Activated CD4-positive, alpha-beta T cell treated with anti-CD3 and anti-CD28 coated beads for 36 hours (primary cell): Measurements from ENCODE around the gene CD44. TPM values are rescaled to one million over a fixed set of nuclear protein-coding genes. Genes with fewer than 3 reads are reported as not detected.
A peak's percentile ranks its signal among the peaks of the same experiment; 100 is the strongest.

Source experiments
- ATAC-seq: fragments of 200-7000 bp; cut with Tn5 transposase; one replicate; pipeline ENCODE4 v1.10.0; 2021; ENCODE audit warnings: mild to moderate bottlenecking, moderate library complexity
- CTCF ChIA-PET: fragments of 350-600 bp; sonication (Branson Sonifier 250); formaldehyde crosslinking; loops from one replicate; lab custom pipeline; 2021; ENCODE audit warnings: antibody characterized with exemption; lab: Charles Lee
- POLR2A ChIA-PET: fragments of 350-600 bp; sonication (Branson Sonifier 250); formaldehyde crosslinking; loops from one replicate; lab custom pipeline; 2021; ENCODE audit warnings: antibody characterized with exemption, inconsistent platforms; lab: Charles Lee
- DNase-seq: peaks from one replicate; pipeline ENCODE4 v3.0.0-alpha.2; 2020
- H3K27ac Mint-ChIP-seq: one replicate; pipeline ENCODE4 v1.8.0; 2021; ENCODE audit warnings: mixed read lengths
- H3K27me3 Mint-ChIP-seq: one replicate; pipeline ENCODE4 v1.8.0; 2021; ENCODE audit warnings: mixed read lengths
- H3K36me3 Mint-ChIP-seq: one replicate; pipeline ENCODE4 v1.8.0; 2021; ENCODE audit warnings: low read depth, mixed read lengths
- H3K4me1 Mint-ChIP-seq: one replicate; pipeline ENCODE4 v1.8.0; 2021; ENCODE audit warnings: mixed read lengths
- H3K4me3 Mint-ChIP-seq: one replicate; pipeline ENCODE4 v1.8.0; 2021; ENCODE audit warnings: mild to moderate bottlenecking, moderate library complexity, mixed read lengths
- H3K9me3 Mint-ChIP-seq: one replicate; pipeline ENCODE4 v1.8.0; 2021; ENCODE audit warnings: low read depth, mixed read lengths
- intact Hi-C, 2 experiments: fragments of 100-400 bp; cut with DNase I in 1 of 2; cut with micrococcal nuclease in 1 of 2; formaldehyde crosslinking; loops; one replicate each; pipeline versions ENCODE4 v1.14.2 to v1.15.1; 2022 to 2024; cut with DNase I, micrococcal nuclease
- total RNA-seq, 2 experiments: library from RNA; stranded (reverse); gene quantifications; one replicate each; pipeline ENCODE4 v1.2.3, GENCODE V29; 2021

The CD44 gene
- total RNA-seq, 2 experiments from 2014 or later, result 357 to 435 TPM

DNA sequence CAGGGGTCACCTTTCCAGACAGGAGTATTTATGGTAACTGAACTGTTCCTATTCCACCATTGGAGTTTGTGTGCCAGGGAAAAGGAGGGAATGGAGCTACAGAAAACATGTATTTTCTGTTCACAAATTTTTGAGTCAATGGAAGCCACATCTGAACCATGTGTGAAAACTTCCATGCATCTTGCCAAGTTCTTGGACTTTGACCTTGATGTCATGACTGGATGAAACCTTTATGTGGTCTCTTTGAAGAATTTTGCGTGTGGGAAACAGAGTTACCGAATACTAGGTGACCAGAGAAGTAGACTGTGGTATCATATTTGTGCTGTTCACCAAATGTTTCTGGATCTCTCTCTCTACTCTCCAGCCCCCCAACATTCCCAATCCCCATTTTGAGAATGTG lies 104.8 kb downstream of the CD44 start:
- peaks cover 2% of the 10 kb centered on the region for H3K36me3 Mint-ChIP-seq
- CTCF ChIA-PET, result interaction anchor here (0.8 to 4.3 kb wide), 3 partner anchors 7 to 12 kb away, joined by 3 to 40 read pairs (median 4); no protein-coding TSS in a partner anchor
- ATAC-seq, result no peak
- no peak overlapping the region for H3K4me3 Mint-ChIP-seq
- no peak for DNase-seq
- intact Hi-C loops, result loop anchor here in 1 of 2 experiments (5.0 kb wide), 1 partner anchor 94 kb away; no protein-coding TSS in a partner anchor
- H3K27ac Mint-ChIP-seq, result no peak overlapping the region
- H3K27me3 Mint-ChIP-seq, result no peaks in the 10 kb centered on the region
- POLR2A ChIA-PET, result no interaction called here
- H3K4me1 Mint-ChIP-seq, result peaks cover 50% of the 10 kb centered on the region
- H3K9me3 Mint-ChIP-seq, result peaks cover 3% of the 10 kb centered on the region

DNA sequence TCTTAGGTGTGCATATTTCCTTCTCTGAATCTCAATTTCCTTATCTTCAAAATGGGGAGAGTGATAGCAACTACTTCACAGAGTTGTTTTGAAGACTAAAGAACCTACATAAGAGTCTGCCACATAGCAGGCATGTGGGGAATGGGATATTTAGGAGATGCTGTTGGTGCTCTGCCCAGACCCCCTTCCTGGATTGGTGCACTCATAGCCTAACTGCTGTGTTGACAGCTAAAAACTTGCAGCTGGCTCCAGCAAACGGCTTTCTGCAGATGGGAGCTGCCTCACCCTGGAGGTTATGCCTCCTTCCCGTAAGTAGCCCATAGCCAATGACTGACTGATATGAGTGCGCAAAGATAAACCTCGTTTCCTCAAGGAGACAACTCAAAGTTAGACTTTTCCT lies 106.1 kb downstream of the CD44 start:
- DNase-seq (no peak), ATAC-seq (no peak)
- POLR2A ChIA-PET, result no interaction called here
- intact Hi-C loops, result no loop called here
- Mint-ChIP-seq H3K27me3 (no peaks in the 10 kb centered on the region), H3K4me3 (no peak overlapping the region), H3K4me1 (peaks cover 47% of the 10 kb centered on the region), H3K27ac (no peak overlapping the region), H3K9me3 (peaks cover 8% of the 10 kb centered on the region), H3K36me3 (peaks cover 2% of the 10 kb centered on the region)
- CTCF ChIA-PET, result interaction anchor here (0.7 to 4.3 kb wide), 5 partner anchors 8 to 318 kb away, joined by 3 to 40 read pairs (median 3); no protein-coding TSS in a partner anchor

DNA sequence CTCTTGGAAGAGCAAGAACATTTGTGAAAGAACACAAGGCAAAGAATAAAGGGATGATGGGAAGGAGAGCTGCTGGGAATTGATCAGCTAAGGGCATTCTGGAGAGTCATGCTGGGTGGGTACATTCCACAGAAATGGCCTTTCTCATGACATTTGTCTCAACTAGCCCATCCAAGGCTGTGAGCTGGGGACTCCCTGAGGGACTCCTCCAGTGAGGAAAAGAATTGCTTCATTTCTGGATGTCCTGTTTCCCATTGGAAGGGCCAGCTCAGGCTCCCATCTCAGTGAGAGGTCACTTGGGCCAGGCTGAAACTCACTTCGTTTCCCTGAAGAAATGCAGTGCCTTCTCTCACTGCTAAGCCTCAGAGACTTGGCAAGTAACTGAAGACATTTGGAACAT lies 106.8 kb downstream of the CD44 start:
- no peaks in the 10 kb centered on the region for H3K27me3 Mint-ChIP-seq
- H3K4me3 Mint-ChIP-seq, result no peak overlapping the region
- H3K36me3 Mint-ChIP-seq, result peaks cover 2% of the 10 kb centered on the region
- H3K27ac Mint-ChIP-seq, result no peak overlapping the region
- CTCF ChIA-PET, result interaction anchor here (0.7 to 4.3 kb wide), 8 partner anchors 9 to 319 kb away, joined by 3 to 40 read pairs (median 3); no protein-coding TSS in a partner anchor
- POLR2A ChIA-PET, result no interaction called here
- intact Hi-C loops, result no loop called here
- H3K9me3 Mint-ChIP-seq, result peaks cover 8% of the 10 kb centered on the region
- DNase-seq (no peak), ATAC-seq (no peak)
- peaks cover 47% of the 10 kb centered on the region for H3K4me1 Mint-ChIP-seq

DNA sequence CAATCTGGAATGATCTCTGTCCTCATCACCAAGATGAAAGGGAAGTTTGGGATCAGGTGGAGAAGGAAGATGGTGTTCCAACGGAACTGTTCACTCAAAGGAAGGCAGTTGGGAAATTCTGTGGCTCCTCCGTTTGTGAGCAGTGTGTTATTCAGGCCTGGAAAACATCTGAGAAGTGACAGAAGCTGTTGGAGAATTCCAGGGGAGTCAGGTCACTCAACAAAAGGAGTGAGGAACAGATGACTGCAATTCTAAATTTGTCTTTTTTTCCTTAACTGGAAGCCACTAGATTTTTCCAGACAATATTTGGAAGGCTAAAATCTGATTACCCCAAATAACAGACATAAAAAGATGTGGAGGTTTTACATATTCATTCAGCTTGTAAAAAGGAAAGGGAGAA lies 107.8 kb downstream of the CD44 start:
- ATAC-seq, result no peak
- CTCF ChIA-PET, result interaction anchor here (1.1 to 4.3 kb wide), 4 partner anchors 10 to 57 kb away, joined by 3 to 40 read pairs (median 3); no protein-coding TSS in a partner anchor
- no peak overlapping the region for H3K27ac Mint-ChIP-seq
- H3K4me3 Mint-ChIP-seq, result no peak overlapping the region
- H3K36me3 Mint-ChIP-seq, result peaks cover 2% of the 10 kb centered on the region
- H3K9me3 Mint-ChIP-seq, result peaks cover 8% of the 10 kb centered on the region
- H3K27me3 Mint-ChIP-seq, result no peaks in the 10 kb centered on the region
- DNase-seq, result no peak
- intact Hi-C loops, result no loop called here
- POLR2A ChIA-PET, result no interaction called here
- peaks cover 41% of the 10 kb centered on the region for H3K4me1 Mint-ChIP-seq

DNA sequence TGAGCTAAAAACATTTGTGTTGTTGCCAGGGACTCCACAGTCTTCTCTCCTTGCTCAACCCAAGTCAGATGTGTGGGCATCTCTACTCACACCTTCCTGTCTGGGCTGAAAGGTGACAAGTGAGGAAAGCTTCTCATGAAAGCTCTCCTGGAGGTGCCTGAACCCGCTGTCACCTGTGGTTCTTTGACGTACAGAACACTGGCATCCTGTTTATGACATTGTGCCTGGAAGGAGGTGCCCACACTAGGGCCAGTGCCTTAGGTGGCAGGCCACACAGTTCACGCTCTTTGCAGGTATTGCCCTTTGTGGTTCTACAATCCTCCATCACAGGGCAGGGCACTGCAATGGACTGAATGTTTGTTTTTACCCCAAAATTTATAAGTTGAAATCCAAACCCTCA lies 108.5 kb downstream of the CD44 start:
- no peak overlapping the region for H3K4me3 Mint-ChIP-seq
- POLR2A ChIA-PET, result no interaction called here

DNA sequence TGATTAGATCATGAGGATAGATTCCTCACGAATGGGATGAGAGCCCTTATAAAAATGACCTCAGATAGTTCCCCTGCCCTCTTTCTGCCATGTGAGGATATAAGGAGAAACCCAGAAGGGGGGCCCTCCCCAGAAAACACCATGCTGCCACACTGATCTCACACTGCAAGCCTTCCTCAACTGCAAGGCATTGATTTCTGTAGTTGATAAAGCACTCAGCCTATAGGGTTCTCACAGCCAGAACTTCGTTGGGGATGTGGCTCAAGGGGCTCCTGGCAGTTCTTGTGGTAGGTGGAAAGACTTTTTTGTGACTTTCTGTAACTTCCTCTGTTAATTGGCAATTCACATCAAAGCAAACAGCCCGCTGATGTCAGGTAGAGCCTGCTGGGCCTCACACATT lies 108.9 kb downstream of the CD44 start:
- ChIA-PET POLR2A (no interaction called here), CTCF (interaction anchor here (4.3 kb wide), 1 partner anchor 11 kb away, joined by 40 read pairs; no protein-coding TSS in a partner anchor)
- peaks cover 31% of the 10 kb centered on the region for H3K4me1 Mint-ChIP-seq
- intact Hi-C loops, result no loop called here
- H3K36me3 Mint-ChIP-seq, result peaks cover 2% of the 10 kb centered on the region
- DNase-seq, result no peak
- H3K4me3 Mint-ChIP-seq, result no peak overlapping the region
- no peak overlapping the region for H3K27ac Mint-ChIP-seq
- H3K27me3 Mint-ChIP-seq, result no peaks in the 10 kb centered on the region
- ATAC-seq, result no peak
- peaks cover 8% of the 10 kb centered on the region for H3K9me3 Mint-ChIP-seq

More for the DNA sequence above, 108.5 kb downstream of the CD44 start:
- Mint-ChIP-seq H3K27ac (peak overlapping the region; percentile 13), H3K27me3 (no peaks in the 10 kb centered on the region), H3K36me3 (peaks cover 2% of the 10 kb centered on the region), H3K4me1 (peaks cover 35% of the 10 kb centered on the region), H3K9me3 (peaks cover 8% of the 10 kb centered on the region)
- DNase-seq (peak; percentile 53), ATAC-seq (peak; percentile 80)
- intact Hi-C loops, result no loop called here
- CTCF ChIA-PET, result interaction anchor here (1.2 to 4.3 kb wide), 2 partner anchors 11 to 56 kb away, joined by 3 to 40 read pairs; no protein-coding TSS in a partner anchor

DNA sequence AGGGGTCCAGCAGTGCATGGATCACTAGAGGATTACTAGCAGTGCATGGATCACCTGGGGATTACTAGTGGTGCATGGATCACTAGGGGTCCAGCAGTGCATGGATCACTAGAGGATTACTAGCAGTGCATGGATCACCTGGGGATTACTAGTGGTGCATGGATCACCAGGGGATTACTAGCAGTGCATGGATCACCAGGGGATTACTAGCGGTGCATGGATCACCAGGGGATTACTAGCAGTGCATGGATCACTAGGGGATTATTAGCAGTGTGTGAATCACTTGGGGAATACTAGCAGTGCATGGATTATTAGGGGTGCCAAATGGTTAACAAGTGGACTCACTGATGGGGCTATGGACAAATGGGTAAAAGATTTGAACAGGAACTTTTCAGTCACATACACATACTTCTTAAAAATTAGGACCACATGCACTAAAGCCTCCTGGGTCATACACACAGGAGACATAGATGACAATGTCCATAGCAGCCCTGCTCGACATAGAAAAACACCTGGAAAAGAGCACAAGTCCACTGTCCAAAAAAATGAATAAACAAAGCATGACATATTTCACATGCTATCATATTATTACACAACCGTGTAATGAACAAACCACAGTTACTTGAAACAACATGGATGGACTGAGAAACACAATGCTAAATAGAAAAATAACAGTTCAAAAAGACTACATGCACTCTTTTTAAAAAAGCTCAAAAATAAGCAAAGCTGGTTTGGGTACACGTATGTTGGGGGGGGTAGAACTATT lies 109.8 kb downstream of the CD44 start:
- H3K27me3 Mint-ChIP-seq, result no peaks in the 10 kb centered on the region
- intact Hi-C loops, result no loop called here
- H3K27ac Mint-ChIP-seq, result no peak overlapping the region
- no peak overlapping the region for H3K4me3 Mint-ChIP-seq
- ATAC-seq (no peak), DNase-seq (no peak)
- peaks cover 8% of the 10 kb centered on the region for H3K9me3 Mint-ChIP-seq
- H3K36me3 Mint-ChIP-seq, result peaks cover 2% of the 10 kb centered on the region
- H3K4me1 Mint-ChIP-seq, result peaks cover 24% of the 10 kb centered on the region
- ChIA-PET POLR2A (no interaction called here), CTCF (interaction anchor here (0.7 kb wide), 1 partner anchor 10 kb away, joined by 3 read pairs; no protein-coding TSS in a partner anchor)

DNA sequence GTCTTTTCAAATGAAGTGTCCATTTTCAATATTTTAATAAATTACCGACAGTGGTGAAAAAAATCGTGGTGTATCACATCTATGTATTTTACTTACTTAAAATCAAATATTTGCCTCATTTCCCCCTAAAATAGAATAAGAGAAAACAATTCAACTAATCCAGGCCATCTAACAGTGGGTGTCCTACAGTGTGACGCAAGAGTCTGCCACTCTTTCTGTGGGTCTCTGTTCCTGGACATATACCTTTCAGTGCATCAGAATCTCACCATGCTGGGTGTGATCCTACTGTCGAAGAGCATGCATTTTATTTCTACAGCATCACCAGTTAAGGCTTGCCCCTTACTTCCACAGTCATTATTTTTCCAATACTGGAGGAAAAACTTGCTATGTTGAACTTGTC lies 111.2 kb downstream of the CD44 start:
- ChIA-PET POLR2A (no interaction called here), CTCF (no interaction called here)
- no peak for DNase-seq
- intact Hi-C loops, result no loop called here
- peaks cover 2% of the 10 kb centered on the region for H3K36me3 Mint-ChIP-seq
- ATAC-seq, result no peak
- peaks cover 24% of the 10 kb centered on the region for H3K4me1 Mint-ChIP-seq
- peaks cover 8% of the 10 kb centered on the region for H3K9me3 Mint-ChIP-seq
- no peaks in the 10 kb centered on the region for H3K27me3 Mint-ChIP-seq
- H3K27ac Mint-ChIP-seq, result no peak overlapping the region
- H3K4me3 Mint-ChIP-seq, result no peak overlapping the region

DNA sequence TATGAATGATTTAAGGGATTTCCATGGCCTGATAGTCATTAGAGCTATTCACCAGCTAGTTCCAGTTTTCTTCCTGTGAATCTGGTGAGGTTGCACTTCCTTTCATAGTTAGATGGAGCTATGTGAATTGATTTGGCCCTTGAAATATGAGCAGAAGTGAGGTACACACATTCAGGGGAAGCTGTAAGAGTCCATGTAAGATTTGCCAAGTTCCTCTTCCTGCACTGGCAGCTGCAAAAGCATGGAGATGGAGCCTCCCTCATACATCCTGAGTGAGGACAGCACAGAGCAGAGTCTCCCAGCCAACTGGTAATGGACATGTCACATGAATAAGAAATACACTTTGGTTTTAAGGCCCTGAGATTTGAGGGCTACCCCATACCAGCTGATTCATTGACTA lies 111.7 kb downstream of the CD44 start:
- DNase-seq (no peak), ATAC-seq (no peak)
- peaks cover 2% of the 10 kb centered on the region for H3K36me3 Mint-ChIP-seq
- intact Hi-C loops, result no loop called here
- peaks cover 8% of the 10 kb centered on the region for H3K9me3 Mint-ChIP-seq
- no peak overlapping the region for H3K4me3 Mint-ChIP-seq
- POLR2A ChIA-PET, result interaction anchor here (0.5 kb wide), 1 partner anchor 64 kb away, joined by 4 read pairs; no protein-coding TSS in a partner anchor
- CTCF ChIA-PET, result no interaction called here
- H3K27me3 Mint-ChIP-seq, result no peaks in the 10 kb centered on the region
- H3K4me1 Mint-ChIP-seq, result peaks cover 24% of the 10 kb centered on the region
- H3K27ac Mint-ChIP-seq, result no peak overlapping the region

DNA sequence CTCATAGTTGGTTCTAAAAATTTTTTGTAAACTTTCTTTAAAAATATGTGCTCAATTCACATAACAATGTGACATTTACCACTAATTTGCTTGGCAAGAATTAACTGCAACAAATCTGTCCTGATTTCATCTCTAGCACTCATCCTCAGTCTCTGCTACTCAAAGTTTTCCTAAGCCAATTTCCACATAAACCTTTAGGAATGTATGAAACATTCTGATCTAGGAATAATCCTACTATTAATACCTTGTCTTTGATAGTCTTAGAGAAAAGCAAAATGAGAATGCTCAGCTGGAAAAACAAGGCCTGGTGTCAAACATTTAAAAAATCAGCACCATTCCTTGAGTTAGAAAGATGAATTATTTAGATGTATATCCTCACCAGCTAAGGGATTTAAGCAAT lies 114.3 kb downstream of the CD44 start:
- H3K4me3 Mint-ChIP-seq, result no peak overlapping the region
- ChIA-PET POLR2A (no interaction called here), CTCF (interaction anchor here (0.5 kb wide), 1 partner anchor 338 kb away, joined by 3 read pairs; no protein-coding TSS in a partner anchor)
- DNase-seq (no peak), ATAC-seq (no peak)
- H3K27ac Mint-ChIP-seq, result no peak overlapping the region
- intact Hi-C loops, result no loop called here
- peaks cover 2% of the 10 kb centered on the region for H3K36me3 Mint-ChIP-seq
- H3K4me1 Mint-ChIP-seq, result peaks cover 19% of the 10 kb centered on the region
- no peaks in the 10 kb centered on the region for H3K27me3 Mint-ChIP-seq
- peaks cover 8% of the 10 kb centered on the region for H3K9me3 Mint-ChIP-seq

DNA sequence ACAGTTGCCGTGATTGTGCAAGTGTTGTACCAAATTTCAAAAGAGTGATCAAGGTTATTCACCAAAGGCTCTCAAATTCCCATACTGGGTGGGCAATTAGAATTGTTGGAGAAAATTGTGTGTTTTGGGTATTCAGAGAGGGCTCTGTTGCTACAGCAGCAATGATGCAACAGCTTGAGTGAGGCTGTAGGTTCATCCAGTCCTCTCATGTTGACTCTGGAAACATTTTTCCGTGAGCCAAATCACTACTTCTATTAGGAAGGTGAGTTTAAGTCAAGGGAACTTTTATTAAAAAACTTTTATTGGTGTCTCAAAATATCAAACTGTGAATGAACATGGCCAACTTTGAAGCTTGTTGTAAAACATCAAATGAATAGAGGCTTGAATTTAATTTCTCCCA lies 116.5 kb downstream of the CD44 start:
- no peaks in the 10 kb centered on the region for H3K36me3 Mint-ChIP-seq
- no peaks in the 10 kb centered on the region for H3K27me3 Mint-ChIP-seq
- H3K9me3 Mint-ChIP-seq, result no peaks in the 10 kb centered on the region
- intact Hi-C loops, result no loop called here
- no peak overlapping the region for H3K4me3 Mint-ChIP-seq
- no peak for ATAC-seq
- DNase-seq, result no peak
- H3K27ac Mint-ChIP-seq, result no peak overlapping the region
- ChIA-PET CTCF (interaction anchor here (1.5 kb wide), 1 partner anchor 12 kb away, joined by 4 read pairs; no protein-coding TSS in a partner anchor), POLR2A (interaction anchor here (0.7 kb wide), 1 partner anchor 1112 kb away, joined by 3 read pairs; no protein-coding TSS in a partner anchor)
- H3K4me1 Mint-ChIP-seq, result peaks cover 19% of the 10 kb centered on the region
